LNCaP clone FGC (cell line): ENCODE results near the gene KIF6.

Experiments
- DNase-seq: peaks from one replicate; pipeline ENCODE4 v3.0.0-alpha.2; 2011; ENCODE audit warnings: low read depth
- H3K4me3 ChIP-seq: 2 replicates; pipeline ENCODE4 v1.5.1; 2011; ENCODE audit warnings: mild to moderate bottlenecking, low read depth, low read length, control low read depth
- CTCF ChIP-seq: IDR thresholded peaks from 2 replicates; pipeline ENCODE4 v1.5.1; 2012; ENCODE audit warnings: mild to moderate bottlenecking; ENCODE audit not compliant: control insufficient read depth, insufficient read depth; ENCODE audit errors: extremely low read depth

KIF6 gene

GRCh38 chr6:39307462-39307861, 417.7 kb downstream of the KIF6 start:
- TF ChIP-seq CTCF, result no peak
- DNase-seq, result no peak
- no peak overlapping the region for H3K4me3 ChIP-seq

DNA sequence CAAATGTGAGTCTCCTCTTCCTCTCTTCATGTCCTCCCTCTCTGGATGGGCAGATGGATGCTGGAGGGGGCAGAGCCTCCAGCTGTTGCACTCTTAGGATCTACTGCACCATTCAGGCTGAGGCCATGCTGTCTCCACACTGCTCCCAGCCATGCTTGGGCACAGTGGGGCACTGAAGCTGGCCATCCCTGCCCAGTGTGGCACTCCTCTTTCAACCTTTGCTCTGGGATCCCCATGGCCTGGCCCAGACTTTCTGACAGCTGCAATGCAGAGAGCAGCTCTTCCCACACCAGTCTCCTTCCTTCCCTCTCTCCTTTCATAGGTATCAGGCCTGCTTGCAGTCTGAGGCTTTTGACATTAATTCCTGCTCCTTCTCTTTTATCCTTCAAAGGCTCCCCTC, 420.3 kb downstream of the KIF6 start:
- H3K4me3 ChIP-seq, result no peak overlapping the region
- DNase-seq, result no peak
- no peak for TF ChIP-seq CTCF

DNA sequence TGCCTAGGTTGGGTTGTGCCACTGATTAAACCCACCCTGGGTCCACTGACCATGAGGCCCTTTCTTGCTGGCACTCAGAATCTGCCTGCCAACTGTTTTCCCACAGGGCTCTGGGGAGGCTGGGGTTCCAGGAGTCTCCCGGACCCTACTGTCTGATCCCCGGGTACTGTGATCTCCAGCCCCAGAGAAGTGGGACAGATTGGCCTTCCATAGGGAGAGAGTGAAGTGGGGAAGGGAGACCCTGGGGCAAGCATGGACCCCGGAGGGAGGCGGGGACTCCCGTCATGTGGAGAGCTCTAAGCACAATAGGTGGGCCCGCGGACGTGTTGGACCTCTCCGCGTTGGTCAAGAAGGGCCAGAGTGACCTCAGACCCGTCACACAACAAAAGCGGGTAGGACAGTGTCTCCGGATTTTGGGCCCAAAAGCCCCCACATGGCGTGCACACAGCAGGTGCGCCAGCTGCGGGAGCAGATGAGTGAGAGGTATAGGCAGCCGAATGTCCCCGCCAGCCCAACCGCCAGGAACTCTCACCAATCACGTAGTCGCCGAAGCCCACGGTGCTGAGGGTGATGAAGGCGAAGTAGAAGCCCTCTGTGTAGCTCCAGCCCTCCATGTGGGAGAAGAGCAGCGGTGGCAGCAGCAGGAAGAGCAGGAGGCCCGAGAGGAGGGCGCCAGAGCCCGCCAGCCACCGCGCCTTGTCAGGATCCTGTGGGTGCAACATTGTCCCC, 421.6 kb downstream of the KIF6 start:
- DNase-seq, result no peak
- no peak overlapping the region for H3K4me3 ChIP-seq
- TF ChIP-seq CTCF, result no peak

DNA sequence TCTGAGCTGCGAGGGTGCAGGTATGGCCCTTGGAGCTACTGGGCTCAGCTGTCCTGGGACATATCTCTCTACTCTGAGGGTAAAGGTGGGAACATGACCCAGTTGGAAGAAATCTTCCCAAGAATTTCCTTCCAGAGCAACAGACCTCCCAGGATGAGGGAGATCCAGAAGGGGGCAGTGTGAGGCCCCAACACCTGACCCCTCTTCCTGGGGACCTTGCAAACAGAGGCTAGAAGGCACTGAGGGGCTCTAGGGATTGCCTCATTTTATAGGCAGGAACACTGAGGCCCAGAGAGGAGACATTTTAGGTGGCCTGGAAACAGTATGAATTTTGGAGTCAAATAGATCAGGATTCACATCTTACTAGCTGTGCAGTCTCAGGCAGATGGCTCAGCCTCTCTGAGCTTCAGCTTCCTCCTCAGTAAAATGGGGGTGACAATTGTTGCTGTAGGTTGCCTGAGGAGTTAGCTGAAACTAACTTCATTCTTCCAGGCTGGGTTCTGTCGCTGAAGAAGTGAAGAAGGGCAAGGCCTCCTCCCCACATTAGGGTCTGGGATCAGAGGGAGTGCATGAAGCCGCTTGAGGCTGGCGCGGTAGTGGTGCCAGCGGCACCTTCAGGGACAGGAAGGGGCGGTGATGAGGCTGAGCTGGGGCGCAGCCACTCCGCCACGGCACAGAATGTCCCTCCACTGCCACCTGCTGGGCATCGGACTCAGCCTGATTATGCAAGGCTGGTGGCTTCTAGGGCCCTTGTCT, 422.4 kb downstream of the KIF6 start:
- peak; percentile 99 for TF ChIP-seq CTCF
- H3K4me3 ChIP-seq, result no peak overlapping the region
- peak; percentile 48 for DNase-seq

DNA sequence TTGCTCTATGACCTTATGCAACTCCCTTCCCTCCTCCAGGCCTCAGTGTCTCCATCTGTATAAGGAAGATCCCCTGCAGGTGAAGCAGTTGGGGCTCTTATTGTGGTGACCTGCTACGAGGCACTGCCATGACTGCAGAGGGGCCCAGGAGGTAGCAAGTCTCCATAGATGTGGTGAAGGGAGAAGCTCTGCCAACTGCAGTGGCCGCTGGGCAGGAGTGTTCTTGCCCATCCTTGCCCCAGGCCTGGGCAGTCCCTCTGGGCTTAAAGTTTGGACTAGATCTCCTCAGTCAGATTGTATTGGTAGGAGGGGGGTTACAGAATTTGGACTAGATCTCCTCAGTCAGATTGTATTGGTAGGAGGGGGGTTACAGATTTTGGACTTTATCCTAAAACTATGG, 423.2 kb downstream of the KIF6 start:
- DNase-seq, result no peak
- no peak for TF ChIP-seq CTCF
- H3K4me3 ChIP-seq, result no peak overlapping the region

GRCh38 chr6:39301606-39302005, 423.6 kb downstream of the KIF6 start:
- H3K4me3 ChIP-seq, result no peak overlapping the region
- no peak for DNase-seq
- TF ChIP-seq CTCF, result no peak
